Mesothelial cell of epicardium (in vitro differentiated cells): Measurements from ENCODE around the gene PTK6. TPM values are rescaled to one million over a fixed set of nuclear protein-coding genes. Genes with fewer than 3 reads are reported as not detected.

Experiments
- DNase-seq, 2 experiments: peaks; one replicate each; pipeline ENCODE4 v3.0.0; 2021; ENCODE audit warnings: low spot score in 2 of 2; ENCODE audit not compliant: unreplicated experiment in 2 of 2
- H3K27ac Mint-ChIP-seq: 2 replicates; pipeline ENCODE4 v1.8.0; 2021; ENCODE audit warnings: mixed read lengths
- H3K27me3 Mint-ChIP-seq: 2 replicates; pipeline ENCODE4 v1.8.0; 2021; ENCODE audit warnings: low read depth, mixed read lengths
- H3K36me3 Mint-ChIP-seq: 2 replicates; pipeline ENCODE4 v1.8.0; 2021; ENCODE audit warnings: mixed read lengths
- H3K4me1 Mint-ChIP-seq: 2 replicates; pipeline ENCODE4 v1.8.0; 2021; ENCODE audit warnings: mixed read lengths
- H3K4me3 Mint-ChIP-seq: 2 replicates; pipeline ENCODE4 v1.8.0; 2021; ENCODE audit warnings: mild to moderate bottlenecking, moderate library complexity, mixed read lengths
- H3K9me3 Mint-ChIP-seq: 2 replicates; pipeline ENCODE4 v1.8.0; 2021; ENCODE audit warnings: mixed read lengths
- total RNA-seq: library from RNA; stranded (reverse); gene quantifications from 3 replicates; pipeline ENCODE4 v1.2.1, GENCODE V29; 2021
- TF ChIP-seq, protein P1 (sequence below): fragments of 200-600 bp; sonication (generic); IDR thresholded peaks from one replicate; pipeline ENCODE4 v1.5.0; 2021; ENCODE audit warnings: antibody characterized with exemption; ENCODE audit not compliant: unreplicated experiment

The PTK6 gene
- total RNA-seq, 1 donor from 2014 or later = 0.11 TPM

DNA sequence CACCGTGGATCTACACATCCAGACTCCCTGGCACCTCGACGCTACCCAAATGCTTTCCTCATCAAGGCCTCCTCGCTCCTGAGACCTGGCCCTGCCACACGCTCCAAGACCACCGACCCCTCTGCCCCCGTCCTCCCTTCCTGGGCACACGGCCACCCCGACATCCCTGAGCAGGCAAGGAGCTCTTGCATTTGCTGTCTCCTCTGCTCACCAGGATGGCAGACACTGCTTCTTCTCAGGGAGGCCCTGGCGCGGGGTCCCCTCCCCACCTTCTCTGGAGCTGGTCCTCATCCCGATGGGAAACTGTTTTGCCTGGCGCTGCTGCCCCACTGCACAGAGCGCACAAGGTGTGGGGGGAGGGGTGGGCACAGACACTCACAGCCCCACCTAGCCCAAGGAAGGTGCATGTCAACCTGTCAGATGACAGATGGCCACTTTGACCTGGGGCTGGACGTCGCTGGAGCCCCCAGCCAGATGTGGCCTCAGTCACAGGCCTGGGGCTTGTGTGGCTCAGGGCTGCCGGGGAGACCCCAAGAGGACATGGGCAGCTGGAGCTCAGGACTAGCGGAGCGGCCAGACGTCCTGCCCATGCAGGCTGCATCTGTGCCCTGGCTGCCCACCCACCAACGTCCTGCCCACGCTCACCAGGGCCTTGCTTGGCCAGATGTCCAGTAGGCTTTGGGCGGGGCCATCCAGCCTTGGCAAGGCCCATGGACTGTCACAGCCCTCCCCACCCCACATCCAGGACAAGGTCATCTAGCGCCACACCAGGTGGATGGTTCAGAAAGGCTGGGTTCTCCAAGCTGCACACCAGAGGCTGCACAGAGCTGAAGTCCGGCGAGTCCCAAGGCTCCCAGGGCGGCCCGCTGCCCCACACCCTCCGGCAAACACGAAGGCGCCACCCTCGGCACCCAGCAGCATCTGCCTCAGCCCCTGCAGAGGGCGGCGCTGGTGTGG is 58.6 kb downstream of the PTK6 start:
- Mint-ChIP-seq H3K27ac (no peak overlapping the region), H3K4me3 (no peak overlapping the region), H3K4me1 (peaks cover 8% of the 10 kb centered on the region), H3K27me3 (peaks cover 83% of the 10 kb centered on the region), H3K36me3 (no peaks in the 10 kb centered on the region), H3K9me3 (no peaks in the 10 kb centered on the region)
- TF ChIP-seq, protein P1, sequence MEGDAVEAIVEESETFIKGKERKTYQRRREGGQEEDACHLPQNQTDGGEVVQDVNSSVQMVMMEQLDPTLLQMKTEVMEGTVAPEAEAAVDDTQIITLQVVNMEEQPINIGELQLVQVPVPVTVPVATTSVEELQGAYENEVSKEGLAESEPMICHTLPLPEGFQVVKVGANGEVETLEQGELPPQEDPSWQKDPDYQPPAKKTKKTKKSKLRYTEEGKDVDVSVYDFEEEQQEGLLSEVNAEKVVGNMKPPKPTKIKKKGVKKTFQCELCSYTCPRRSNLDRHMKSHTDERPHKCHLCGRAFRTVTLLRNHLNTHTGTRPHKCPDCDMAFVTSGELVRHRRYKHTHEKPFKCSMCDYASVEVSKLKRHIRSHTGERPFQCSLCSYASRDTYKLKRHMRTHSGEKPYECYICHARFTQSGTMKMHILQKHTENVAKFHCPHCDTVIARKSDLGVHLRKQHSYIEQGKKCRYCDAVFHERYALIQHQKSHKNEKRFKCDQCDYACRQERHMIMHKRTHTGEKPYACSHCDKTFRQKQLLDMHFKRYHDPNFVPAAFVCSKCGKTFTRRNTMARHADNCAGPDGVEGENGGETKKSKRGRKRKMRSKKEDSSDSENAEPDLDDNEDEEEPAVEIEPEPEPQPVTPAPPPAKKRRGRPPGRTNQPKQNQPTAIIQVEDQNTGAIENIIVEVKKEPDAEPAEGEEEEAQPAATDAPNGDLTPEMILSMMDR = no peak
- DNase-seq = no peak

Other genes starting within 250 kb of the PTK6 start
- gene COL20A1, start 244.2 kb downstream of the PTK6 start, total RNA-seq = 0.16 to 0.25 TPM in 2 of 3 replicates, not detected in the other
- 0.11 to 0.63 TPM (median 0.43 TPM) in 3 replicates for gene CHRNA4, start 176.0 kb downstream of the PTK6 start, total RNA-seq
- gene KCNQ2, start 64.7 kb downstream of the PTK6 start, total RNA-seq = 9.7 to 11.8 TPM (median 10.0 TPM) in 3 replicates
- gene EEF1A2, start 38.3 kb downstream of the PTK6 start, total RNA-seq = 14.4 to 15.6 TPM (median 14.6 TPM) in 3 replicates
- gene PPDPF, start 16.6 kb downstream of the PTK6 start, total RNA-seq = 258 to 271 TPM (median 269 TPM) in 3 replicates
- not detected in 3 replicates for gene SRMS, start 10.4 kb upstream of the PTK6 start, total RNA-seq
- 0.86 to 1.4 TPM (median 1.1 TPM) in 3 replicates for gene FNDC11, start 16.8 kb upstream of the PTK6 start, total RNA-seq
- 35.1 to 44.4 TPM (median 40.0 TPM) in 3 replicates for gene HELZ2, start 36.9 kb upstream of the PTK6 start, total RNA-seq
- gene GMEB2, start 89.7 kb upstream of the PTK6 start, total RNA-seq = 16.1 to 17.2 TPM (median 17.0 TPM) in 3 replicates
- gene STMN3, start 116.0 kb upstream of the PTK6 start, total RNA-seq = 29.9 to 34.1 TPM (median 32.1 TPM) in 3 replicates
- 38.7 to 45.2 TPM (median 42.2 TPM) in 3 replicates for gene RTEL1, start 120.9 kb upstream of the PTK6 start, total RNA-seq
- gene TNFRSF6B, start 159.3 kb upstream of the PTK6 start, total RNA-seq = 1.6 TPM in 1 of 3 replicates, not detected in the others
- gene ARFRP1, start 170.6 kb upstream of the PTK6 start, total RNA-seq = 45.3 to 47.2 TPM (median 46.1 TPM) in 3 replicates
- gene ZGPAT, start 170.7 kb upstream of the PTK6 start, total RNA-seq = 31.3 to 36.6 TPM (median 34.6 TPM) in 3 replicates
- 13.8 to 18.4 TPM (median 16.5 TPM) in 3 replicates for gene LIME1, start 199.3 kb upstream of the PTK6 start, total RNA-seq
- gene SLC2A4RG, start 202.4 kb upstream of the PTK6 start, total RNA-seq = 114 to 122 TPM (median 122 TPM) in 3 replicates